Kasumi-1 (cell line): ENCODE results near the gene GNG14.
A peak's percentile ranks its signal among the peaks of the same experiment; 100 is the strongest.
"Not testable (repeated sequence)": the region's sequence is repeated elsewhere in the genome, so short reads cannot be mapped to it uniquely, and the experiment has no call there.

Source experiments
- DNase-seq, 2 experiments: peaks; one replicate each; lab custom pipeline; 2025; lab: John Stamatoyannopoulos, UW

GNG14 gene

DNA sequence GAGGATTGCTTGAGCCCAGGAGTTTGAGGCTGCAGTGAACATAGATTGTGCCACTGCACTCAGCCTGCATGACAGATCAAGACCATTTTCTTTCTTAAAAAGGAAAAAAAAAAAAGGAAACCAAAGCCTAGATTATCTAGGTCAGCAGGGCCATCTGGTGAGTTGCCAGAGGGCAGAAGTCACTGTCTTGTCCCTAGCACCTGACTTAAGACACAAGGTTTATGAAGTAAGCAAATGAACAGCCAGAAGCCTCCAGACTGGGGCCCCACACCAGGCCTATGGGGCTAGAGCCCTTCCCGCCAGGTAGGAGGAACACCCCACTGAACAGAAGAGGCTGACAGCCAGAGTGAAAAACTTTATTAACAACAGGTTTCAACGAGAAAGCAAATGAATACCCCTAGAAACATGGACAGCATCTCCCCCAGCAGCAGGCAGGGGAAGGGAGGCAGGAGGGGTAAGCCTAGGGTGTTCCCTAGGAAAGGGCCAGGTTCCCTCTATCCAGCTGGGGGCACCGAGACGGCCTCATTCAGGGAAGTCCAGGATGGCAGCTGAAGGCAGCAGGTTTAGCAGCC lies 20.0 kb upstream of the GNG14 start:
- no peak for DNase-seq

DNA sequence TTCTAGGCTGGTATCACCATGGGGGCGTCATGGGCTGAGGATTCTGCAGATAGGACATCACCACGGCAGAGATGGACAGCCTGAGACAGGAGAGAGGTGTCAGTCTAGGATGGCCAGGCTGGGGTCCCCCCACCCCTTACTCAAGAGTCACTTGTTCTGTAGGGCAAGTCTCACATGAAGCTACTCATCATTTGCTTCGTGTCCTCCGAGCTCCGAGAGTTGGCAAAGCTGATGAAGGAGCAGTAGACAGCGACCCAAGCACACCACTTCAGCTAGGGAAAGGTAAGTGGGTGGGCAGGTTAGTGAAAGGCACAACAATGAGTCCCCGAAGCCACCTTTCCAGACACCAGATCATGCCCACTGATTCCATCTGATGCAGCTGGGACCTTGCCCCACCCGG lies 19.5 kb upstream of the GNG14 start:
- DNase-seq, result no peak

DNA sequence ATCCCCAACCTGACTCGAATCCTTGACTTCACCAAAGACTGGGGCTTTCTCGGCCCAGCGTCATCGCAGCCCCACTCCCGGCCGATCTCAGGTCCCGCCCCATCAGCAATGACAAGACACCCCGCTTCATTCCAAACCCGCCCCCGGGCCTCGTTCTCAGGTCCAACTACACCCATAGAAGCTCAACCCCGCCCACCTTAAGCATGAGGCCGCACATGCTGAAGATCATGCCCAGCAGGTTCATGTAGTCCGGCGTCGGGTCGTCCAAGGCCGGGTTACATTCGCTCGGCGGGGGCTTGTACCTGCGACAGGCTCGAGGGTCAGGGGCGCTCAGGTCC lies 18.9 kb upstream of the GNG14 start:
- peak in 1 of 2 experiments; percentile 37 for DNase-seq

DNA sequence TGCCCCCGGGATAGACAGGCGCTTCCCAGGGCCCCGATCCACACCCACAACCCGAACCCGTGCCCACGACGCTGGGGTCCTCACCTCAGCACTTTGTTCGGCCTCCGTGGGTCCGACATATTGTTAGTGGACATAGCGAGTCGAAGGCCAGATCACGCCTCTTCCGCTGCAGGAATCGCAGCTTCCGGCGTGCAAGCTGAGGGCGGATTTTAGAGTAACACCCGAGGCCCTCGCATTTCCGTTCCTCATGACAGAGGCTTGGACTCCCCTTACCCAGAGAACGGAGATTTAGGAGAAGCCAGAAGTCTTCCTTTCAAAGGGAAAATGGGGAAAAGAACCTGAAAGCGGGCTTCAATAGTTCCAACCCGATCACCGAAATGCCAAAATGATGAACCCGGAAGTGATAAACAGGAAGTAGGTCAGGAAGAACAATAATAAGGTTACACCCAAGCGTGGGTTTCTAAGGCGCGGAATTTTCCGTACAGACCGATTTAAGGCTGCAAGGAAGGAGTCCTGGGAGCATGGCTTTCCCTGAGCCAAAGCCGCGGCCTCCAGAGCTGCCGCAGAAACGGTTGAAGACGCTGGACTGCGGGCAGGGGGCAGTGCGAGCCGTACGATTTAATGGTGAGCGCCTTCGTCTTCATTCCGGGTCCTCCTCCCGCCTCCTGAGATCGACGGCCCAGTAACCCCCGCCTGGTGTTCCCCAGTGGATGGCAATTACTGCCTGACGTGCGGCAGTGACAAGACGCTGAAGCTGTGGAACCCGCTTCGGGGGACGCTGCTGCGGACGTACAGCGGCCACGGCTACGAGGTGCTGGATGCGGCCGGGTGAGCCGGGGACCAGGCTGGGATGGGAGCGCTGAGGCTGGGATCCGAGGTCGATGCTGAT lies 18.3 kb upstream of the GNG14 start:
- DNase-seq, result peak; percentile 81 to 88

DNA sequence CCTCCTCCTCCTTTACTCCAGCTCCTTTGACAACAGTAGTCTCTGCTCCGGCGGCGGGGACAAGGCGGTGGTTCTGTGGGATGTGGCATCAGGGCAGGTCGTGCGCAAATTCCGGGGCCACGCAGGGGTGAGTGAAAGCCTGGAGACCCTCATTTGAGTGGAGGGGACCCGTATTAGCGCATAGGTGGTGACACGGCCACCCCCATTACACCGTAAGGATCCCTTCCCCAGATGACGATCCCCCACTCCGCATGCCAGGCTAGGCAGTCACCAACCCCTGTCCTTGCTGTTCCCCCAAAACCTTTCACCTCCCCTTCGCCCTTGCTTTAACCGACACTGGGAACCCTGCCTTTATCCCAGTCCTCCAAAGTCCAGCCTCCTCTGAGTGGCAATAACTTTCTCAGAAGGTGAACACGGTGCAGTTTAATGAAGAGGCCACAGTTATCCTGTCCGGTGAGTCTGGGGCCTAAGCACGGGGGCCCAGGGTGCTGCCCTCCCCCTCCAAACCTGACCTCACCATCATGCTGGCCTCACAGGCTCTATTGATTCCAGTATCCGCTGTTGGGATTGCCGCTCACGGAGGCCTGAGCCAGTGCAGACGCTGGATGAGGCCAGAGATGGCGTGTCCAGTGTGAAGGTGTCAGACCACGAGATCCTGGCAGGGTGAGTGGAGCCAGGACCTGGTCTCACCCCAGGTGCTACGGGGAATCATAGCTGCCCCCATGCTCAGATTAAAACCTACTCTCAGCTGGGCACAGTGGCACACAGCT lies 17.5 kb upstream of the GNG14 start:
- no peak for DNase-seq

DNA sequence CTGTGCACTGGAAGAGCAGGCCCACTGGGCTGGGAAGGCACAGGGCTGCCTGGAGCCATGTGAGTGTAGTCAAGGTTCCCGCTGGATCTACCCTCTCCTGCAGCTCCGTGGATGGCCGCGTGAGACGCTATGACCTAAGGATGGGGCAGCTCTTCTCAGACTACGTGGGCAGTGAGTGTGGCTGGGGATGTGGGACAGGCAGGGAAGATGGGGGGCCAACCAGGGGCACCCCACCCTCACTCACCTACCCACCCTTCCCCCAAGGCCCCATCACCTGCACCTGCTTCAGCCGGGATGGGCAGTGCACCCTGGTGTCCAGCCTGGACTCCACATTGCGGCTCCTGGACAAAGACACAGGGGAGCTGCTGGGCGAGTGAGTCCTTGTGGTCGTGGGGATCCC lies 15.1 kb upstream of the GNG14 start:
- DNase-seq, result no peak

DNA sequence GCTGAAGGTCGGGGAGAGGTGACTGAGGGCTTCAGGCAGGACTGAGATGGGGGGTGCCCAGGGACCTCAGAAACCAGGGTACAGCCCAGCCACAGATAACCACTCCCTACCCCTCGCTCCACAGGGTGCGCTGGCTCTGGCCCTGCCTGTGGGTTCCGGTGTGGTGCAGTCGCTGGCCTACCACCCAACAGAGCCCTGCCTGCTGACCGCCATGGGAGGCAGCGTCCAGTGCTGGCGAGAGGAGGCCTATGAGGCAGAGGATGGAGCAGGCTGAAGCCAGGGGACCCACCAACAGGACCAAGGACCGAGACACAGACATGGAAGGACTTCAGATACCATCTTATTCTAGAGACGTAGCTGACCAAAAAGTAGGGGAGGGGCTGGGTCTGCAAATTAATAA lies 12.4 kb upstream of the GNG14 start:
- no peak for DNase-seq

DNA sequence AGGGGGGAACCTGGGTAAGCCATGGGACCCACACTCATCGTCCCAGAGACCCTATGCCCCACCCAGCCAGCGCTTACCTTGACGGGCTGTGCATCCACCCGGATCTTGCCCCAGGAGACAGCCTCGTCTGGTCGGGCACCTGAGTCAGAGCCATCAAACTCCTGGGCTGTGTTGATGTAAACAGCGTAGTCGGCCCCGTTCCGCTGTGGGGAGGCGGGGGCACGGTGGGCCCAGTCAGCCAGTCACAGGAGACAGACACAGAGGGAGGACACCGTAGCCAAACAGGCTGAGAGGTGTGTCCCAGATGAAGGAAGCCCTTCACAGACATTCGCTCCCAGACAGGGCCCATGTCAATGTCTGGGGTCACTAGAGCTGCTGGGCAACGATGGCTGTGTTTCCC lies 11.9 kb upstream of the GNG14 start:
- no peak for DNase-seq

DNA sequence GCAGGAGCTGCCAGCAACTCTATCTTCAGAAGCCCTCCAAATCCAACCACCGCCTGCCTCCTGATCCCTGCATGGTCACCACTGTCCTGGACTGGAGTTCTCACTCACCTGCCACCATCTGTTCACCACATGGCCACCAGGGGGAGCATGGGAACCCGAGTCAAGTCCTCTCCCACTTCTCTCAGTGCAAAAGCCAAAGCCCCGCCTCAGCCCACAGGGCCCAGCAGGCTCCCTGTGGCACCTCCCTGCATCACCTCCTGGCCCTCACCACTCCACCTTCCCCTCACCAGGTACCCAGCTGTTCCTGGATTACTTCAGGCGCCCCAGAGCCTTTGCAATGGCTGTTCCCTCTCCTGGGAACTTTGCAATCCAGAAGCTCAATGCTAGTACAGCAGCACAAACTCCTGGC lies 11.4 kb upstream of the GNG14 start:
- peak; percentile 71 to 75 for DNase-seq

DNA sequence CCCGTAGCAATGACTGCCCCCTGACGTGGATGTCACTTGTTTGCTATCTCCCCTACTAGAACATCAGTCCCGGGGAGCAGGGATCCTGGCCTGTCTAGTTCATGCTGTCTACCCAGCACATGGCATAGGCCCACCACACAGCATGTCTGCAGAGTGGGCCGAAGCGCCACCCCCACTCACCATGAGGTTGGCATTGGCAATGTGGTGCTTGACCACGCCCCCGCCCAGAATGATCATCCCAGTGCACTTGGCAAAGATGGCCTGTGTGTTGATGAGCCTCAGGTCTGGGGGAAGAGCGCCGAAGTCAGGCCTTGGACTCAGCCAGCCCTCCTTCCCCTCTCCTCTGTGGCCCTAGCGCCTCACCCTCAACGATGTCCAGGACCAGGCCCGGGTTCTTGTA lies 10.9 kb upstream of the GNG14 start:
- no peak for DNase-seq

DNA sequence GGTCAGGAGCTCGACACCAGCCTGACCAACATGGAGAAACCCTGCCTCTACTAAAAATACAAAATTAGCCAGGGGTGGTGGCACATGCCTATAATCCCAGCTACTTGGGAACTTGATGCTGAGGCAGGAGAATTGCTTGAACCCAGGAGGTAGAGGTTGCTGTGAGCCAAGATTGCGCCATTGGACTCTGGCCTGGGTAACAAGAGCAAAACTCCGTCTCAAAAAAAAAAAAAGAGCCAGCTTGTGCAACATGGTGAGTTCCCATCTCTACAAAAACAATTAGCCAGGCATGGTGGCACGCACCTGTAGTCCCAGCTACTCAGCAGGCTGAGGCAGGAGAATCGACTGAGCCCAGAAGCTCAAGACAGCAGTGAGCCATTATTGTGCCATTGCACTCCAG lies 9.8 kb upstream of the GNG14 start:
- DNase-seq, result not testable (repeated sequence)

DNA sequence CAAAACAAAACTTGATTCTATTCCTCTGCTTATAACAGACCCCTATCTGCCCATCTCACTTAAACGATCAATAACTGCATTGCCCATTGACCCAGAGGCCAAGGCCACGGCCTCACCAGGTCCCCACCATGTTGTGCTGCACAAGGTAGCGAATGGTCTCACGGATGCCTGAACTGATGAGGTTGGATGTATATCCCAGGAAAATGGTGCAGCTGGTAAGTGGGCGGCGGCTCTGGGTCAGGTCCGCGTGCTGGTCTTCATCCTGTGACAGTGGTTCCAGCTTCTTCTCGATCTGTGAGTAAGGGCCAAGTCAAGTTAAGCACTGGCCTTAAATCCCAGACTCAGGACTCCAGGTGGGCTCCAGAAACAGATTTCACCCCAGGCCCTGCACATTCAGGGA lies 7.8 kb upstream of the GNG14 start:
- DNase-seq, result no peak

DNA sequence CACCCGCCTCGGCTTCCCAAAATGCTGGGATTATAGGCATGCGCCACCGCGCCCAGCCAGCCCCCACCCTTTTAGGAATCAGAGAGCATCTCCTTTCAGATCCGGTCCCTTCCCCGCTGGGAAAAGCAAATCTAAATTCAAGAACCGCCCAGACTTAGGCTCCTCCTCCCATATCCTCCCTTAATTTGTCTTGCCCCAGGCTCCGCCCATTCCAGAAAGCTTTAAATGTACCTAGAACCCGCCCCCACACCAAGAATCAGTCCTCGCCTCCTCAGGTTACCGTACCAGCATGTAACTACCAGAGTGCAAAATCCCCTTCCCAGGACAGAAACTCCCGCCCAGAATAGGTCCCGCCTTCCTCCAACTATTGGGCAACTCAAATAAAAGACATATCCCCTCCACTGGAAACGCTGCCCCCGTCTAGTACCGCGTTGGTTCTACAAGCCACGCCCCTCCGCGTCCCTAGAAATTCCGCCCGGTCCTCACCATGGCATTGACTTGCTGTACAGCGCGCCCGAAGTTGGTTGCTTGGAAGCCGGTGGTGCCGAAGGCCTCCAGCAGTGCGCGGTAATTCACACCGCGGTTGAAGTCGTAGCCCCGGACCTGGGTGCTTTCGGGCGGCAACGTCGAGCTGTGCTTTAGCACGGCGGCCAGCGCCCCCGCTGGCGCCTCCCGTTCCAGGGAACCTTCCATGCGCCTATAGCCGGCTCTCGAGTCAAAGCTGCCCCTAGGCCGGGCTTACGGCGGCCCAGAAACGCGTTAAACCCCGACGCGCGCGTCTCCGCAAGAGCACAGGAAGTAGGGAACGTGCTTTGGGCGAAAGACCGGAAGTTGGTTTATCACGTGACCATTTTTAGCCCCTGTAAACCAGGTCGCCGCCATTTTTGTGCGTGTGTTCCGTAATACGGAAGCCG lies 6.5 kb upstream of the GNG14 start, which contains the start of gene DHPS:
TSS of gene DHPS (minus strand) at position 807 of the 914 bp plus-strand sequence. CDS start at position 693, 114 bp downstream.
- peak; percentile 98 to 99 for DNase-seq

DNA sequence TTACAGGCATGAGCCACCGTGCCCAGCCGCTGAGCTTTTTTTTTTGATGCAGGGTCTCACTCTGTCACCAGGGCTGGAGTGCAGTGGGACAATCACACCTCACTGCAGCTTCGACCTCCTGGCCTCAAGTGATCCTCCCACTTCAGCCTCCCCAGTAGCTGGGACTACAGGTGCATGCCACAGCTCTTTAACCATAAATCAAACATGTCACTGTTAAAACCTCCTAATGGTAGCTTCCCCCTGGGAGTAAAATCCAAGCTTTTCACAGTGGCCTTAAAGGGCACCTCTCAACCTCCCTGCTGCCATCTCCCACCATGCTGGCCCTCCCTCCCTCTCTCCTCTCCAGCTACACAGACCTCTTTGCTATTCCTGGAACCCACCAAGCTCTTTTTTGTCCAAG lies 2.0 kb upstream of the GNG14 start:
- DNase-seq, result no peak

DNA sequence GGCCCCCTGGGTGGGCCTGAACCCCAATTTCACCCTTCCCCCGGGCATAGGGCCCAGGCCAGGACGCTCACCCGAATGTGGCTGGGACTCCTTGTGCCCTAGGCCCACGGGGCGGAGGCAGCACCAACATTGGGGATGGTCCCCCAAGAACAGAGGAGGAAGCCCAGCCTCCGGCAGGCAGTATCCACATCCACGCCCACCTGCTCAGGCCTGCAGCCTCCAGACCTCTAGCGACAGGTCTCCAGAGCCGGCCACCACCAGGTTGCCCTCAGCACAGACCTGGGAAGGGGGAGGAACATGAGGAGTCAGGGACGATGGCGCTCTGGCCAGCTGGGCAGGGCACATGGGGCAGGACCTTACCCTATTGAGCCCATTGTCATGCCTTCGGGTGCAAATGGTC lies 1.2 kb downstream of the GNG14 start:
- no peak for DNase-seq

DNA sequence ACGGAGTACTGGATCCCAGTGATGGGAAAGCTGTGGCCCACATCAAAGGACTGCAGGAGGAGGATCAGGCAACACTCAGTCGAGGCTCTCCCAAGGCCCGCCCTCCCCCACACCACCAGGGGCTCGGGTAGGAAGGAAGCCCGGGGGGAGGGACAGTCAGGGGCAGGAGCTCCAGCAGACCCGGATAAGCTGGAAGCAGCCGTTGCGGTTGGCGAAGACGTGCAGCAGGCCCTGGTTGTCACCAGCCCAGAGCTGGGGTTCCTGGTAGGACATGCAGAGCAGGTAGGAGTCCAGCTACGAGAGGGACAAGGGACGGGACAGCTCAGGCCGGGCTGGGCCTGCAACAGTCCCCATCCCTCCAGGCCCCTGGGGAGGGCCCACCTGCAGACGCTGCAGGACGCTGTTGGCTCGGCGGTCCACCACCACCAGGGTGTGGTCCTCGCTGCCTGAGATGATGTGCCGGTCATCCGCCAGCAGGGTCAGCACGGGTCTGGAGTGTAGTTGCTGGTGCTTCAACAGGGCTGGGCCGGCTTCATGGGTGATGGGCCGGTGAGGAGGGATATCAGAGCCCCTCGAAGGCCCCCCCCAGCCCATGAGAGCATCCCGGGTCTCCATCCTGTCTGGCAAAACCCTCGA lies 1.9 kb downstream of the GNG14 start:
- peak; percentile 94 for DNase-seq

DNA sequence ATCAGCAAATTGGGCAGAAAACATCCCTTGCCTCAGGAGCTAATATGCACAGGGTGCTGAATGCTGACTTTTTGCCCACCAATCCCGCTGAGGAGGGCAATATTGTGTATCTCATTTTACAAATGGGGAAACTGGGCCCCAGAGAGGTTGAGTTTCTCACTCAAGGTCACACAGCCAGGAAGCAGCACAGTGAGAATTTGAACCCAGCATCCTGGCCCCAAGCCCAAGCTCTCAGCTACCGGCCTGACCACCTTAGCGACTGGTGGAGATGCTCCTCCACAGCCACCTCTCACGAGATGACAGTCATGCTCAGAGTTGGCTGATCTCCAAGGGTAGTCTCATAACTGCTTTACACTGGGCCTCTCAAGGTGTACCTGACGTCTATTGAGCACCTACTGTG lies 5.2 kb downstream of the GNG14 start:
- DNase-seq, result no peak

DNA sequence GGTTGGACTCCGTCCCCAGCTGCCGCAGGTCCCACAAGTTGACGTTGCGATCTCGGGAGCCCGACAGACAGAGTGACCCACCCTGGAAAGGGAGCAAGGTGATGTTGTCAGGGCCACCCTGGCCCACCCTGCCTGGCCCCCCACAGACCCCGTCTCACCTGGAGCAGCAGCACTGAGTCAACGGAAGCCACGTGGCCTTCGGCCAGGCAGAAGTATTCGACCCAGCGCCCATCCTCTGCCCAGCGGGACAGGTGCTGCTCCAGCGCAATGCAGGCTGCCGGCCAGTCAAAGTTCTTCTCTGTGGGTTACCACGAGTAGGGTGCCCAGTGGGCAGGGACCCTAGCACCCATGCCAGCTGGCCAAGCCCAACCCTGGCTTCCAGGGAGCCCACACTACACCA lies 6.8 kb downstream of the GNG14 start:
- no peak for DNase-seq

DNA sequence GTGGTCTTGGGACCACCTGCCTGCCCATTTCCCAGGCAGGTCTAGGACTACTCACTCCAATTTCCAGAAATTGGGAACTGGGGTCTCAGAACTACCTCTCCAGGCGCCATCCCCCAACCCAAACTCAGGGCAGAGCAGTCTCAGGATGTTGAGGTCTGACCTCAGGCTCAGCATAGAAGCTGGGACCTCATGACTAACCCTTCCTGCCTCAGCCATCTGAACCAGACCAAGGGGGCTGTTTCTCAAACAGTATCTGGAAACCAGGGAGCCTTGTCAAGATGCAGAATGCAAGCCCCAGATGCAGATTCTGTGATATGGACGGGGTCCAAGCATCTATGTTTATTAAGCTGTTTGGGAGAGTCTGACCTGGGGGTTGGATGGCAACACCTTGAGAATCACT lies 7.3 kb downstream of the GNG14 start:
- peak; percentile 19 to 52 for DNase-seq

DNA sequence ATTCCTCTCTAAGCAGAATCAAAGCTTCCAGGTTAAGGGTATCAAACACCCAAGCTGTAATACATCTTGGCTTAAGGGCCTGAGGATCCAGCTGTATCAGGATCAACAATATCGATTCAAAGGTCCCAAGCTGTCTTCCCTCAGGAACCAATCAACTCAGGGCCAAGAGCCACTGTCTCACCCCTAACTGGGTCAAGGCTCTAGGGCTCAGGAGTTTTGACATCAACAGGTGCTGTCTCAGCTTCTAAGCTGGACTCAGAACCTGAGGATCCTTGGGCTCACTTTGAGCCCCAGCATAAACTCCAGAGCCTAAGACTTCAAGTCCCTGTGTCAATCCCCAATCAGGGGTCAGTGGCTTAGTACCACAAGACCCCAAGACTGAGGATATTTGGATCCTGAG lies 7.7 kb downstream of the GNG14 start:
- DNase-seq, result no peak

DNA sequence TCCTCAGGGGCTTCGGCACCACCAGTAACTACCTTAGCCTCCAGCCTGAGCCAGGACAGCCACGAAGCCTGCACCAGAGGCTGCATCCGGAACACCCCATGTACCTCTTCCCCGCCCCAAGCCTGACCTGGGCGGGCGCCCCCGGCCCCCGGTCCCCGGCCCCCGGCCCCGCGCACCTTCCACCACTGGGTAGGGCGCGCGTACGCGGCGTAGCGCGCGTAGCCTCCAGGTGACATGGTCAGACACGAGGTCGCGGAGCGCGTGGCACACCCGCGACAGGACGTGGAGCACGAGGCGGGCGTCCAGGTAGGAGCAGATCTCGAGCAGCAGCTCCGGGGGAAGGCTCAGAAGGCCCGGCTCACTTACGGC lies 8.2 kb downstream of the GNG14 start:
- DNase-seq, result no peak
